DMS79 treated with DMSO at 0.1 percent for 48 hours (cell line): ENCODE data around the gene HLA-DQB1.

Experiments used
- DNase-seq: peaks from one replicate; lab custom pipeline; 2025; lab: John Stamatoyannopoulos, UW

Gene HLA-DQB1

DNA sequence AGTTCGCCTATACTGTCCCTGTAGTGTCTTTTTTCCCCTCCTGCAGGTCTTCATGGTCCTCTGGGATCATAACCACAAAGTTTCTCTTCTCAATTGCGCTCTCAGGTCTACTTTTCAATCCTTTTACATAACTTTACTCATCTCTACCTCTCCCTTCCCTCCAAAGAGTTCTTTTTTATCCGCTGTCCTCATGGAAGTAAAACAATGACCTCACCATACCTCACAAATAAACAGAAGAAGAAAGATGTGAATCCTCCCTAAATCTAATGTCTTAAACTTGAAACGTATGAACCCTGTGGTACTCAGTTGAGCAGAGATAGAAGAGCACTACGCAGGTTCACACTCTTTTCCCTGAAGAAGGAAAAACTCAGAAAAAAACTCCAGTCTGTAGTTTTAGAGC lies 41.3 kb downstream of the HLA-DQB1 start:
- no peak for DNase-seq

DNA sequence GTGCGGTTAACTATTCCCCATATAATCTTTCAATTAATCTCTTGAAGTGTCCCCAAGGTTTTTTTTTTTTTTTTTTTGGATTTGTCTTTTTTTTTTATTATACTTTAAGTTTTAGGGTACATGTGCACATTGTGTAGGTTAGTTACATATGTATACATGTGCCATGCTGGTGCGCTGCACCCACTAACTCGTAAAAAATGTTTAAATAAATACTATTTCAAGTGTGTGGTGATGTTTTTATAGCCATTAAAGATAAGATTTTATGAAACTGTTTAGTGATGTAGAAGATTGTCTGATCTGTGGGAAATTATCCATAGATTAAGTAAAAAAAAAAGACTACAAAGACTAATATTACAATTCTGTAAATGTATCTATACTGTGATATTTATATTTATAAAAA lies 41.9 kb downstream of the HLA-DQB1 start:
- DNase-seq, result no peak

DNA sequence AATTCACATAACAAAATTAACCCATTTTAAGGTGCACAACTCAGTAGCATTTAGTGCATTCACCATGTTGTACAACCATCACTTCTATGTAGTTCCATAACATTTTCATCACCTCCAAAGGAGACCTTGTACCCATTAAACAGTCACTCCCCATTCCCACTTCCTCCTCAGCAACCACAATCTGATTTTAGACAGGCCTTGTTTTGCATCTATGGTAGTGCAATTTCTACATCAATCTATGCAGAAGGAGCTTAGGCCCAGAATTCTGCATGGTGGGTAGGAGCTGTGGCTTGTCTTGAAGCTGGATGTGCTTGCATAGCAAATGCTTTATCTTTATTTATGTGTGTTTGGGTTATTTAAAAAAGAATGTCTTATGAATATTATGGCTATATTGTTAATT lies 42.8 kb downstream of the HLA-DQB1 start:
- no peak for DNase-seq

DNA sequence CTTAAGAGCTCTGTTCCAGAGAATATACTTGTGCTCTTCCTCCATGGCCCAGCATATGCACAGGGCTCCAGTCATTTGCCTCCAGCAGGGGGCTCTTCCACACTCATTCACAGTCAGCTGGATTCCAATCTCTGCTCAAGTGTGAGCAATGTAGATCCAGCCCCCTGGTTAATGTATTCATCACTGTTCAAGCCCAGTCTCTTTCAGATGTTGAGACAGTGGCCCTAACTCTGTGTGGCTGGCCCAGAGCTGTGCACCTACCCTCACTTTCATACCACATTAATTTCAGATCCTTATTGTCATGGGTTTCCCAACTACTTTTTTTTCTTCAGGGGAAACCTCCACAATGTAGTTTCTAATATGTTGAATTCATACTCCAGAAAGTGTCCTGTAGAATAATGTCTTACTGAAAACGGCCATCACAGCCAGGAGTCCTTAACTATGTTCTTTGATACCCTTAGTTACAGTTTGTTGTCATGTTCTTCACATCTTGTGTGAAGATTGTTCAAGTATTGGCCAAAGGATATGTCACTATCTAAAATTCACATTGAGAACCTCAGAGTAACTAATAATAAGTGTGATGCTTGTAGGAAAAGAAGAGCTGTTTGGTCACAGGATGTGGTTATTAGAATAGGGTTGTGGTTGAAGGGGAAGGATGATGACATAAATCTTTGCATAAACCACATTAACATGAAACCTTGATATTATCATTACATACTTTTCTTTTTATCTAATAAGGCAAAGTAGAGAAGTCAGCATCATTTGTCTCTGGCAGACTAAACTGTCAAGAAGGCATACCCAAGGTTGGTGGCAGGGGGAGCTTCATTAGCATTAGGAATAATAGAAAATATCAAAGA lies 43.7 kb downstream of the HLA-DQB1 start:
- DNase-seq, result no peak

DNA sequence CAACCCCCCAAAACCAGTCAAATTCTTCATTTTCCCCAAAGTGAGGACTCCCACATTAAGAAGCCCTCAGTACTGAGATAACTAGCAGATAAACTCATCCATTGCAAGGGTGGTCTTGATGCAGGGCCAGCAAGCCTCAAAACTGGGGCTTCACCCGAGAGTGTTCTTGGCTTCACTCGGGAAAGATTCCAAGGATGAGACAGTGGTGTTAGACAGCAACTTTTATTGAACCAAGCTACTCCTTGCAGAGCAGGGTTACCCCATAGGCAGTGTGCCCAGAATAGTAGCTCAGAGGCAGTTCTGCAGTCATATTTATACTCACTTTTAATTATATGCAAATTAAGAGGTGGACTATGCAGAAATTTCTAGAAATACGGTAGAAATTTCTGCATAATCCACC lies 45.1 kb downstream of the HLA-DQB1 start:
- no peak for DNase-seq

DNA sequence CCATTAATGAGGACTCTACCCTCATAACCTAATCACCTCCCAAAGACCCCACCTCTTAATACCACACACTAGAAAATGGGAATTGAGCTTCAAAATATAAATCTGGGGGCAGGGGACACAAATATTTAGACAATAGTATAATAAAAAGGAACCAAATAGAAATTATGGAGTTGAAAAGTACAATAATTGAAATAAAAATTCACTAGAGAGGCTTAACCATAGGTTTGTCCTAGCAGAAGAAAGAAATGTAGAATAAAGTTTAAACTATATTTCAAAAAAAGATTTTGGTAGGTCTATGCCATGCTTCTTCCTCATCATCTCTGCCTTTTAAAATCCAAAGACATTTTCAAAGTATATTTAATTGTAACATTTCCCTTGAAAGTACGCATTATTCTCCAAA lies 48.7 kb downstream of the HLA-DQB1 start:
- no peak for DNase-seq

DNA sequence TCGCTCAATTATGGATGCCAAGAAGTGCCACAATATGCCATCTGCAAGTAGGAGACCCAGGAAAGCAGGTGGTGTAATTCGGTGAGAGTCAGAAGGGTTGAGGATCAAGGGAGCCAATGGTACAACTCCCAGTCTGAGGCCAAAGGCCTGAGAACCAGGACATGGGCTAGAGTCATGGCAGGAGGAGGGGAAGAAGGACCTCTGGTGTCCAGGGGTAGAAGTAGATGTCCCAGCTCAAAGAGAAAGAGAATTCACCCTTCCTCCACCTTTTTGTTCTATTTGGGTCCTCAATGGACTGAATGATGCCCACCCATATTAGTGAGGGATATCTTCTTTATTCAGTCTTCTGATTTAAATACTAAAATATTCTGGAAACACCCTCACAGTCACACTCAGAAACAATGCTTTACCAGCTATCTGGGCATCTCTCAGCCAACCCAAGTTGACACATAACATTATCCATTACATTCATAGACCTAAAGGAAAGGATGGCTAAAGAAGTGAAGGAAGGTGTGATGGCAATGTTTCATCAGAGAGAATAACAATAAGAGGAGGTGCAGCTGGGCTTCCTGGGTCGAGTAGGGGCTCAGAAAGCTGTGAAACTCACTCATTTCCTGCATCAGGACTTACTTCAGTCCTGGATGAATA lies 50.4 kb downstream of the HLA-DQB1 start:
- no peak for DNase-seq

DNA sequence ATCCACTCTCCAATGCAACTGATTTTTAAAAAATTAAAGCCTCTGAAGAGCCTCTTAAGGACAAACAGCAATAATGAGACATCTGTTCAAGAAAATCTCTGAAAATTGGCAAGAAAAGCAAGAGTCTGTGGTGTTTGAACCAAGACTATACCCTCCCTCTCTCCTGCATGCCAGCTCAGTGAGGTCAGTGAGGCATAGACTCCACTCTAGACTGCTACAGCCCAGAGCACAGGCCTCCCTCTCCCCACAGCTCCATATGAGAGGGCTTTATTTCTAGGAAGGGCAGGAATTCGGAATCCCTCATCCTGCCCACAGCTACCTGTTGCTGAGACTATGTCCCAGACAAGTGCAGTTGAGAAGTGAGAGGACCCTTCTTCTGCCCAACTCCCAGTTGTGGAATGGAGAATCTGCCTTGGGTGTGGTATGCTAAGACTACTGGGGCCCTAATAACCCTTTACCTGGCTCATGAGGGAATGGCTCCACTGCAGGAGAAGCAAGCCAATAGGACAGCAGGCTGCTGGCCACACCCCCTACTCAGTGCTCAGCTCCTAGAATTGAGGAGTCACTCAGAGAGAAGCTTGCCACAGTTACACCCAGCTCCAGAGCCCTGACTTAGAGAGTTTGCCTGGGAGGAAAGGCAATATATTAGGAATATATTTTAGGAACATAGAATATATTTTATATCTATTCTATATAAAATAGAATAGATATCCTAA lies 51.9 kb downstream of the HLA-DQB1 start:
- DNase-seq, result no peak

DNA sequence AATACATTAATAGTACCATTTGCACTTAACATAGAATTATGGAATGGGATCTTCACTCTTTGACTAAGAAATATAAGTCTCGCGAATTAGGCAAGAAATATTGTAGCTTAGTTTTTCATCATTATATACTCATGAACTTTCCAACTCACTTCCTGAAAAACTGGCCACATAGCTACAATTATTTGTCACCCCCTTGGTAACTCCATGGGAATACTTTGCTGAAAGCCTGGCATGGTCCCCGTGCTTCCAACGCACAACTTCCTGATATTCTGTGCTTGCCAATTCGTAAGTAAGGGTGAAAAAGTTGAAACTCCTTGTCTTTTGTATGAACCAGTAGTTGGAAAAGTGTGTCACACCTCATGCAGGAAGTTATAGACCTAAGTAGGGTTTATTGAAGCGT lies 53.0 kb downstream of the HLA-DQB1 start:
- DNase-seq, result no peak

DNA sequence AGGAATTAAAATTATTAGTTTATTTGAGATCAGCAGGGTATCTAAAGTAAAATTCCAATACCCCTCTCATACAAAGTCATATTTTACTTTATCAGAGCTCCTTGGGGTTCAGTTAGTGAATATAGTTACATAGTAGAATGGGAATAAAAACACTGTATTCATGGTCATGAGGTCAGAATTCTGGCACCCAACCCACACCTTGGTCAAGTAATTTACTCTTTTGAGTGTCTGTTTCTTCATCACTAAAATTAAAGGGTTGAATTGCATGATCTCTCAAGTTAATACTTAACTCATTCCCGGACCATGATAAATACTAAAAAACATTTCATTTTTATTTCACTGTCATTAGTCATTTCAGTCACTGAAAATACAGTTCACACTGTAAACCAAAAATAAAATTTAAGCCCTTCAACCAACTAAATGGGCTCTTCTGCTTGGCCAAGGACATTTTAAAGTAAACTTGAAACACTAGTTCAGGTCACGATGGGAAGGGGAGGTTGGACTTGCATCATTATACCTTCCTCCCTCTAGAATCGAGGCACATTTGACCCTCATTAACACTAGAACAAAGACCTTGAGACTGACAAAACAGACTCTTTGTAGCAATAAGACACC lies 55.7 kb downstream of the HLA-DQB1 start:
- DNase-seq, result no peak

DNA sequence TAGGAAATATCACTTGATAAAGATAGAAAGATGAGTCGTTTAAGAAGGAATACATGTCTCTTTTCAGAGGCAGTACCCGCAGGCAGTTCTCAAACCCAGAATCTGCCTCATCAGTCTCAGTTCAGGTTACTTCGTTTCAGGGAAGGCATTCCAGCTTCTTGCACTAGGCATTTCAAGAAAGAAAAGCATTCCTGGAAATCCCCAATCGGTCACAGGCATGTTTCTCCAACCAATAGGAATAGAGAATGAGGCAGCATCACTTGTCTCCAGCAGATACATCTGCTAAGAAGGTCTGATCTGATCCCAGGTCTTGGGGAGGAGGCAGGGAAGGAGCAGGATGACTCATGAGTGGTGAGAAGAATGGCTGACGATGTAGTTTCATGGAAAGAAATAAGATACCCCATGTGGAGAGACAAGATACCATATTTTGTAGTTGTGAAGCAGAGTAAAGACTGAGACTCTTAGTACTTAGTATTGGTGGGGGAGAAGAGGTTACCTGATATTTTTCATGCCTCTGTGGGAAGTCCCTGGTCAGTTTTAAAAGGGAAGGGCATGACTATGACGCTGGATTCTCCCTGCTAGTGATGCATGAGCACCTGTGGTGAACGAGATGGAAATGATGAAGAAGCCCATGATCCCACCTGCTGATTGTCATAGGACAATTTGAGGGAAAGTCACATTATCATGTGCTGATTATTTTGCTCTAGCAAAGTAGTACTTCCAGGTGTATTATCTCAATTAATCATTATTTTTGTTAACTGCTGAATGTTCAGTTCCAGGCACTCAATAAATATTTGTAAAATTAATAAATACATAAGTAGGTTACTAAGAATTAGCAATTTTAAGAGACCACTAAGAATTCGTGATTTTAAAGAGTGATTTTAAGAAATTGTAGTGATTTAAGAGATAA lies 56.5 kb downstream of the HLA-DQB1 start:
- no peak for DNase-seq
